Activated CD8-positive, alpha-beta T cell treated with anti-CD3 and anti-CD28 coated beads, Interleukin-2, amount 10 ng/mL, durations not matched to agents 7 days and 5 days (primary cell): ENCODE data around the gene PRKG1. TPM values are rescaled to one million over a fixed set of nuclear protein-coding genes. Genes with fewer than 3 reads are reported as not detected.
"Not testable (repeated sequence)": the region's sequence is repeated elsewhere in the genome, so short reads cannot be mapped to it uniquely, and the experiment has no call there.

Experiments used
- ATAC-seq: fragments of 150-1000 bp; cut with Tn5 transposase; one replicate; pipeline ENCODE4 v1.10.0; 2021; ENCODE audit warnings: moderate library complexity
- CTCF ChIA-PET: fragments of 350-600 bp; sonication (Branson Sonifier 250); formaldehyde crosslinking; loops from one replicate; lab custom pipeline; 2021; ENCODE audit warnings: antibody characterized with exemption; lab: Charles Lee
- POLR2A ChIA-PET: fragments of 350-600 bp; sonication (Branson Sonifier 250); formaldehyde crosslinking; loops from one replicate; lab custom pipeline; 2021; ENCODE audit warnings: antibody characterized with exemption; lab: Charles Lee
- DNase-seq: peaks from one replicate; pipeline ENCODE4 v3.0.0-alpha.2; 2020
- H3K27ac Mint-ChIP-seq: one replicate; pipeline ENCODE4 v1.8.0; 2021; ENCODE audit warnings: mild to moderate bottlenecking, mixed read lengths
- H3K27me3 Mint-ChIP-seq: one replicate; pipeline ENCODE4 v1.8.0; 2021; ENCODE audit warnings: low read depth, mixed read lengths
- H3K36me3 Mint-ChIP-seq: one replicate; pipeline ENCODE4 v1.8.0; 2021; ENCODE audit warnings: low read depth, mixed read lengths
- H3K4me1 Mint-ChIP-seq: one replicate; pipeline ENCODE4 v1.8.0; 2021; ENCODE audit warnings: low read depth, mixed read lengths
- H3K4me3 Mint-ChIP-seq: one replicate; pipeline ENCODE4 v1.8.0; 2021; ENCODE audit warnings: mild to moderate bottlenecking, mixed read lengths
- H3K9me3 Mint-ChIP-seq: one replicate; pipeline ENCODE4 v1.8.0; 2022; ENCODE audit warnings: mixed read lengths; ENCODE audit not compliant: insufficient read depth
- total RNA-seq, 2 experiments: library from RNA; stranded (reverse); gene quantifications; one replicate each; pipeline ENCODE4 v1.2.3, GENCODE V29; 2021

The PRKG1 gene
- total RNA-seq, 2 experiments from 2014 or later = not detected

- H3K36me3 Mint-ChIP-seq, POLR2A ChIA-PET, DNase-seq, H3K27me3 Mint-ChIP-seq, H3K4me3 Mint-ChIP-seq, H3K9me3 Mint-ChIP-seq, H3K27ac Mint-ChIP-seq, ATAC-seq, H3K4me1 Mint-ChIP-seq, CTCF ChIA-PET: not testable (repeated sequence)
Measured at GRCh38 chr10:52204906-52205305, 1130.6 kb downstream of the PRKG1 start.

GRCh38 chr10:52208365-52208764 lies 1134.1 kb downstream of the PRKG1 start:
- CTCF ChIA-PET = no interaction called here
- Mint-ChIP-seq H3K27ac (no peak overlapping the region), H3K4me3 (no peak overlapping the region), H3K9me3 (no peaks in the 10 kb centered on the region), H3K4me1 (no peaks in the 10 kb centered on the region), H3K36me3 (no peaks in the 10 kb centered on the region), H3K27me3 (no peaks in the 10 kb centered on the region)
- POLR2A ChIA-PET = no interaction called here
- DNase-seq = no peak
- ATAC-seq = no peak

- Mint-ChIP-seq H3K27me3 (no peaks in the 10 kb centered on the region), H3K9me3 (no peaks in the 10 kb centered on the region), H3K4me3 (no peak overlapping the region), H3K4me1 (no peaks in the 10 kb centered on the region), H3K36me3 (no peaks in the 10 kb centered on the region), H3K27ac (no peak overlapping the region)
- CTCF ChIA-PET = no interaction called here
- POLR2A ChIA-PET = no interaction called here
- ATAC-seq (no peak), DNase-seq (no peak)
Measured at GRCh38 chr10:52210161-52210560, 1135.9 kb downstream of the PRKG1 start.

GRCh38 chr10:52212062-52212461 lies 1137.8 kb downstream of the PRKG1 start:
- ChIA-PET CTCF (no interaction called here), POLR2A (no interaction called here)
- H3K4me1 Mint-ChIP-seq = no peaks in the 10 kb centered on the region
- no peak overlapping the region for H3K4me3 Mint-ChIP-seq
- H3K27me3 Mint-ChIP-seq = no peaks in the 10 kb centered on the region
- ATAC-seq = no peak
- H3K9me3 Mint-ChIP-seq = no peaks in the 10 kb centered on the region
- no peaks in the 10 kb centered on the region for H3K36me3 Mint-ChIP-seq
- no peak overlapping the region for H3K27ac Mint-ChIP-seq
- DNase-seq = no peak

DNA sequence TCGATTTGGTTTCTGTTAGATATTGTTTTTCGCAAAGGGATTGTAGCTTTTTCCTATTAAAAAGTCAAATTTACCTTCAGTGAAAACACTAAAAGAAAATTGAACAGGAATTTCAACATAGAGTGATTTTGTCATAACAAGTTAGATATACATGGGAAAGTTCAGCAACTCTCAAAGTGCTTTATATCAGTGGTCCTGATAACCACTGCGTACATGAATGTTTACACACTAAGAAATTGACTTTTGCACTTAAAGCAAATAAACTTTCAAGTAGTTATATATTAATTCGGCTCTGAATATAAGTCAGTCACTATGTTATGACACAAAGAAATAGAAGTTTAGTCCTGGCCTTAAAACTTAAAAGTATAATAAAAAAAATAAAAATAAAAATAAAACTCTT lies 1138.5 kb downstream of the PRKG1 start:
- ChIA-PET CTCF (no interaction called here), POLR2A (no interaction called here)
- Mint-ChIP-seq H3K4me1 (no peaks in the 10 kb centered on the region), H3K36me3 (no peaks in the 10 kb centered on the region), H3K27ac (no peak overlapping the region), H3K27me3 (no peaks in the 10 kb centered on the region), H3K9me3 (no peaks in the 10 kb centered on the region), H3K4me3 (no peak overlapping the region)
- ATAC-seq (no peak), DNase-seq (no peak)

DNA sequence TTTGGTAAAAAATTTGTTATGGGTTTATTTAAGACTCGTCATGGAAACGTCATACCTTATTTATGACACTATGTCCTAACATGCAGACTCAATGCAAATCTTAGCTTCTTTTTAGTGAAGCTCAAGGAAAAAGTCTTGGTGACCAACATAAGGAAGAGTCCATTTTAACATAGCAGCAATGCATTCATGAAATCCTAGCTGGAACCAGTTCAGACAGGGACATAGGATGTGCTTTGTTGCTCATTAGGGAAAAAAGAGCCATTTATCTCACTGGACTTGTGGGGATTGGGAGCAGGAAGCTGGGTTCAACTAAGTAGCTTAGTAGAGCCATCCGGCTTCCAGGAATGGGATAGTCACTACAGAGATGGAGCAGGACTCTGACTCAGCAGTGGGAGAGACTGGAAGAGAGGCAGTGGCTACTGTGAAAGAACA lies 1139.0 kb downstream of the PRKG1 start:
- Mint-ChIP-seq H3K9me3 (no peaks in the 10 kb centered on the region), H3K27me3 (no peaks in the 10 kb centered on the region), H3K36me3 (no peaks in the 10 kb centered on the region), H3K4me3 (no peak overlapping the region), H3K4me1 (no peaks in the 10 kb centered on the region), H3K27ac (no peak overlapping the region)
- CTCF ChIA-PET = no interaction called here
- ATAC-seq = no peak
- POLR2A ChIA-PET = no interaction called here
- DNase-seq = no peak

DNA sequence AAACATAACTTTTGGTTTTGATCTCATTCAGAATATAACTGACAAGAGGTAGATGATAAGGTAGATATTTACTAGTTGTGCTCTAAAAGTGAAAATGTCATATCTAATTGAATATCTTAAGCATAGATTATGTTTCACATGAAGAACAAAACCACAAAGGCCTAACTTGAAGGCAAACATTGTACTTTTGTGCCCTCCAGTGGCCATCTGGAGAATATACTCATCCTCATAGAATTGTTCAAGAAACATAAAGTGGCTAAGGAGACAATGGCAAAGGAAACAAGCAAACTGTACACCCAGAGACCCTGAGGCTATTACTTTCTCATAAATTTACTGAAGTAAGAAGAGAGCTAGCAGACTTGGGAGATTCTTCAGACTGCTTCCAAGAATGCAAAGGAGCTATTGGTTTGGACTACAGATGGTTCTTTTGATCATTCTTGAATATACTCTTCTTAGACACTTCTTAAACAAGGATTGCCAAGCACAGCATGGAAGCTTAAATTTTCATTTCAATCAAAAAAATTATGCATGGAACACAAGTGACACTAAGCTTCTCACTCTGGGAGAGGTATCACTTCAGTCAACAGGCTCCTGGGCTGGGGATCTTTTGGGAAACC lies 1141.6 kb downstream of the PRKG1 start:
- CTCF ChIA-PET = interaction anchor here (0.6 to 1.2 kb wide), 7 partner anchors 11 to 1187 kb away, joined by 3 to 7 read pairs (median 3); no protein-coding TSS in a partner anchor
- POLR2A ChIA-PET = no interaction called here
- no peaks in the 10 kb centered on the region for H3K4me1 Mint-ChIP-seq
- peaks cover 2% of the 10 kb centered on the region for H3K27me3 Mint-ChIP-seq
- no peaks in the 10 kb centered on the region for H3K9me3 Mint-ChIP-seq
- no peak overlapping the region for H3K4me3 Mint-ChIP-seq
- no peak overlapping the region for H3K27ac Mint-ChIP-seq
- no peaks in the 10 kb centered on the region for H3K36me3 Mint-ChIP-seq
- ATAC-seq (peak; percentile 47), DNase-seq (peak; percentile 53)

DNA sequence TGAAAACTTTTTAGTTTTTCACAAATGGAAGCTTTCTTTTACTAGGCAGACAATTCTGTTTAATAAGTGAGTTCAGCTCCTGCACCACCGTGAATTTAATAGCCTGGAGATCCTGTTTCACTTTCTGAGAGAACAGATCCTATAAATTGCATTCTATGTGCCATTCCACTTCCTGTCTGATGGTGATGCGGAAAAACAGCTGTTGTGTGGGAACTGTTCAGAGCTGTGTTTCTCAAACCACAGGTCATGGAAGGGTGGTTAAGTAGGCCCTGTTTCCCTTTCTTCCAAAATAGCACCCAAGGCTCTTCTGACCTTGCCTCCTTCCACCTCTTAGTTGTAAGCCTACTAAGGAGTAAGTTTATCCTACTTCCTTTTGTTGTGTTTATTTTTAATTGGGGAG lies 1142.6 kb downstream of the PRKG1 start:
- no peaks in the 10 kb centered on the region for H3K4me1 Mint-ChIP-seq
- H3K9me3 Mint-ChIP-seq = no peaks in the 10 kb centered on the region
- no peaks in the 10 kb centered on the region for H3K36me3 Mint-ChIP-seq
- DNase-seq = no peak
- H3K27me3 Mint-ChIP-seq = peaks cover 2% of the 10 kb centered on the region
- ATAC-seq = no peak
- ChIA-PET POLR2A (no interaction called here), CTCF (interaction anchor here (0.7 to 1.2 kb wide), 4 partner anchors 12 to 827 kb away, joined by 3 to 7 read pairs (median 4); no protein-coding TSS in a partner anchor)
- no peak overlapping the region for H3K27ac Mint-ChIP-seq
- H3K4me3 Mint-ChIP-seq = no peak overlapping the region

DNA sequence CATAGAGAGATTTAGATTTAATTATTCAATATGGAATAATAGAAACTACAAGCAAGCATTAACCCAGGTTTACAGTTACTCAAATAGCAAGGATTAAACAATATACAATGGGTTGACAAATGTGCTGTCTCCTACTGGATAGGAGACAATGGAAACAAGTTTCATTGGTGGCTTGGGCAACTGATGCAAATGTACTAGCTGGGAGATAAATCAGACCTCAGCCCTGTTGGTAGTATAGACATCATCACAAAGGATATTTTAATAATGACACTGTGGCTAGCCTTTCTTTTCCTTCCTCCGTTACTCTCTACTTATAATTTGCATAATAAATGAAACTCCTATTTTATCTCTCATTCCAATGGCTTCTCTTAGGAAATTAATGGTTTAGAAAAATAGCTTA lies 1143.2 kb downstream of the PRKG1 start:
- CTCF ChIA-PET = no interaction called here
- Mint-ChIP-seq H3K4me1 (no peaks in the 10 kb centered on the region), H3K9me3 (no peaks in the 10 kb centered on the region), H3K27ac (no peak overlapping the region), H3K36me3 (no peaks in the 10 kb centered on the region), H3K27me3 (peaks cover 2% of the 10 kb centered on the region), H3K4me3 (no peak overlapping the region)
- ATAC-seq = no peak
- DNase-seq = no peak
- POLR2A ChIA-PET = no interaction called here

GRCh38 chr10:52220947-52221346 lies 1146.7 kb downstream of the PRKG1 start:
- POLR2A ChIA-PET = no interaction called here
- H3K4me3 Mint-ChIP-seq = no peak overlapping the region
- ATAC-seq (no peak), DNase-seq (no peak)
- CTCF ChIA-PET = no interaction called here
- H3K36me3 Mint-ChIP-seq = no peaks in the 10 kb centered on the region
- no peaks in the 10 kb centered on the region for H3K9me3 Mint-ChIP-seq
- H3K27me3 Mint-ChIP-seq = peaks cover 2% of the 10 kb centered on the region
- H3K27ac Mint-ChIP-seq = no peak overlapping the region
- H3K4me1 Mint-ChIP-seq = no peaks in the 10 kb centered on the region

- no peak for DNase-seq
- CTCF ChIA-PET = no interaction called here
- H3K4me1 Mint-ChIP-seq = no peaks in the 10 kb centered on the region
- no peak overlapping the region for H3K27ac Mint-ChIP-seq
- no peak overlapping the region for H3K4me3 Mint-ChIP-seq
- POLR2A ChIA-PET = no interaction called here
- H3K9me3 Mint-ChIP-seq = no peaks in the 10 kb centered on the region
- H3K36me3 Mint-ChIP-seq = no peaks in the 10 kb centered on the region
- peaks cover 2% of the 10 kb centered on the region for H3K27me3 Mint-ChIP-seq
- no peak for ATAC-seq
Measured at GRCh38 chr10:52221923-52222322, 1147.6 kb downstream of the PRKG1 start.

DNA sequence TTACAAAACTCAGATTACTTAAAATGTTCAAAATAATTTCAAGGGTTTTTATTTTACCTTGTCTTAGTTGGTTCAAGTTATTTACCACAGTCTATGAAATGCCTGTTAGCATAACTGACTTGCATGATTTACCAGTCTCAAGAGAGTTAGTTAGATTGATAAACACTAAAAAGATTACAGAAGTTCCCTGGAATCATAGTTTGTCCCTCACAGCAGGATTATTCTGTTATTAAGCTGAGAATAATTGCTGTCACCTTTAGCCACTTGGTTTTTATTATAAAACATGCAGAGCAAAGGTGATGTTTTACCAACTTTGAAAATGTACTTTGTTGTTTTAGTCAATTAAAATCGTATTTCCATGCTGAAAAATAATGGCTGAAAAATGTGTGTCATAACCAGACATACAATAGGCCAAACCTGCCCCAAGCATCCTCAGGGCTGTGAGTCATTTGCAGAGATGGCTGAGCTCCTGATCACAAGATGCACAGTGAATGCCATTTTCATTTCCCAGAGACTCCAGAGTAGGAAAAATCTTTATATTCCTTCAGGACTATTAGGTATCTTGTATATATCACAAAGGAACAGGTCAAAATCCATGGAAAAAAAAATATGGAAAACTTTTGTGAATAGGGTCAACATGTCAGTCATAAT lies 1152.0 kb downstream of the PRKG1 start:
- ATAC-seq (no peak), DNase-seq (no peak)
- Mint-ChIP-seq H3K4me3 (no peak overlapping the region), H3K4me1 (no peaks in the 10 kb centered on the region), H3K36me3 (no peaks in the 10 kb centered on the region), H3K9me3 (no peaks in the 10 kb centered on the region), H3K27me3 (no peaks in the 10 kb centered on the region), H3K27ac (no peak overlapping the region)
- CTCF ChIA-PET = interaction anchor here (1.4 kb wide), 1 partner anchor 10 kb away, joined by 3 read pairs; no protein-coding TSS in a partner anchor
- POLR2A ChIA-PET = no interaction called here
